HCT116 (cell line): ENCODE results near the gene APPBP2. TPM values are rescaled to one million over a fixed set of nuclear protein-coding genes. Genes with fewer than 3 reads are reported as not detected.

Experiments used
- ATAC-seq: fragments of 200-7000 bp; cut with Tn5 transposase; 2 replicates; pipeline ENCODE4 v1.9.1; 2020; ENCODE audit warnings: mild to moderate bottlenecking, moderate library complexity
- BruUV-seq: library from RNA; stranded (reverse); fragments of 400-500 nt; replicated peaks from 2 replicates; lab custom pipeline; 2021; lab: Mats Ljungman, UMichigan
- CTCF ChIA-PET: fragments of 300-600 bp; sonication (Branson Sonifier 250); formaldehyde crosslinking; loops from one replicate; lab custom pipeline; 2021; ENCODE audit warnings: antibody characterized with exemption; lab: Charles Lee
- POLR2A ChIA-PET: fragments of 300-600, 350-600 bp; sonication (Branson Sonifier 250); formaldehyde crosslinking; loops from one replicate; lab custom pipeline; 2021; ENCODE audit warnings: antibody characterized with exemption; lab: Charles Lee
- RAD21 ChIA-PET, 2 experiments: fragments of 300-600 bp; sonication (Branson Sonifier 250); formaldehyde crosslinking; loops; one replicate each; lab custom pipeline; 2023; ENCODE audit warnings: low total read pairs in 2 of 2; ENCODE audit not compliant: uncharacterized antibody in 2 of 2, unreplicated experiment in 2 of 2, low non-redundant PET in 1 of 2; lab: Charles Lee
- DNase-seq: peaks from one replicate; pipeline ENCODE4 v3.0.0-alpha.2; 2010; ENCODE audit warnings: low read depth, low spot score
- H2AFZ ChIP-seq: fragments of 200-600 bp; shearing (Covaris generic), sonication (generic); 2 replicates; pipeline ENCODE4 v1.6.1; 2017; ENCODE audit warnings: low read depth, mixed run types, mixed read lengths, antibody characterized with exemption, low read length; ENCODE audit not compliant: poor library complexity, severe bottlenecking
- H3K27ac ChIP-seq: 2 replicates; pipeline ENCODE4 v1.5.1; 2012; ENCODE audit warnings: low read depth, low read length
- H3K27me3 ChIP-seq: fragments of 200-600 bp; sonication (generic); 2 replicates; pipeline ENCODE4 v1.6.1; 2016; ENCODE audit warnings: mixed run types, low read length, mixed read lengths; ENCODE audit not compliant: insufficient read depth
- H3K36me3 ChIP-seq, 2 experiments: fragments of 200-500 bp in 1 of 2; fragments of 200-600 bp in 1 of 2; sonication (Bioruptor generic) in 1 of 2; sonication (generic) in 1 of 2; 2 replicates each; pipeline versions ENCODE4 v1.5.1 to v1.6.1; 2014 to 2016; ENCODE audit warnings: low read length in 2 of 2, inconsistent platforms in 1 of 2, mixed read lengths in 1 of 2, mixed run types in 1 of 2; ENCODE audit not compliant: insufficient read depth in 2 of 2, control insufficient read depth in 1 of 2
- H3K4me1 ChIP-seq, 2 experiments: fragments of 200-600 bp in 1 of 2; sonication (generic) in 1 of 2; 2 replicates each; pipeline versions ENCODE4 v1.5.1 to v1.6.1; 2012 to 2017; ENCODE audit warnings: low read length in 2 of 2, inconsistent platforms in 1 of 2, mild to moderate bottlenecking in 1 of 2, mixed read lengths in 1 of 2, mixed run types in 1 of 2, moderate library complexity in 1 of 2; ENCODE audit not compliant: insufficient read depth in 2 of 2, control insufficient read depth in 1 of 2
- H3K4me2 ChIP-seq: fragments of 200-600 bp; sonication (generic); 2 replicates; pipeline ENCODE4 v1.6.1; 2017; ENCODE audit warnings: mixed run types, low read length, mixed read lengths
- H3K4me3 ChIP-seq, 2 experiments: fragments of 200-600 bp in 1 of 2; sonication (generic) in 1 of 2; replicated peaks in 1 of 2; 2 replicates each; pipeline ENCODE4 v1.5.1; 2011 to 2016; ENCODE audit warnings: low read length in 2 of 2, control low read depth in 1 of 2, low read depth in 1 of 2, mild to moderate bottlenecking in 1 of 2, mixed read lengths in 1 of 2, mixed run types in 1 of 2
- H3K79me2 ChIP-seq: fragments of 200-600 bp; sonication (generic); 2 replicates; pipeline ENCODE4 v1.6.1; 2017; ENCODE audit warnings: mild to moderate bottlenecking, mixed run types, low read length, moderate library complexity, mixed read lengths; ENCODE audit not compliant: insufficient read depth
- H3K9ac ChIP-seq: fragments of 200-600 bp; sonication (generic); 2 replicates; pipeline ENCODE4 v1.6.1; 2016; ENCODE audit warnings: low read length, mixed read lengths
- H3K9me2 ChIP-seq: fragments of 200-600 bp; sonication (generic), shearing (Covaris generic); 2 replicates; pipeline ENCODE4 v1.6.1; 2017; ENCODE audit warnings: mixed run types, mild to moderate bottlenecking, moderate library complexity; ENCODE audit not compliant: insufficient read depth
- H3K9me3 ChIP-seq, 2 experiments: fragments of 200-500 bp in 1 of 2; fragments of 200-600 bp in 1 of 2; sonication (Bioruptor generic) in 1 of 2; sonication (generic) in 1 of 2; 2 replicates each; pipeline ENCODE4 v1.6.1; 2014 to 2017; ENCODE audit warnings: low read length in 2 of 2, mixed read lengths in 2 of 2, inconsistent platforms in 1 of 2, low read depth in 1 of 2, mild to moderate bottlenecking in 1 of 2, mixed run types in 1 of 2, moderate library complexity in 1 of 2; ENCODE audit not compliant: control insufficient read depth in 1 of 2, insufficient read depth in 1 of 2
- H4K20me1 ChIP-seq: fragments of 200-600 bp; sonication (generic), shearing (Covaris generic); 2 replicates; pipeline ENCODE4 v1.6.1; 2017; ENCODE audit warnings: mixed run types, mild to moderate bottlenecking, moderate library complexity; ENCODE audit not compliant: insufficient read depth
- CBX3 ChIP-seq: IDR thresholded peaks from 2 replicates; pipeline ENCODE4 v1.6.1; 2012; ENCODE audit warnings: low read depth
- EGR1 ChIP-seq: IDR thresholded peaks from 2 replicates; pipeline ENCODE4 v1.6.1; 2012; ENCODE audit warnings: low read depth
- EZH2 ChIP-seq: fragments of 200-600 bp; sonication (generic); IDR thresholded peaks from 2 replicates; pipeline ENCODE4 v1.6.1; 2017; ENCODE audit warnings: antibody characterized with exemption, mixed run types
- EZH2phosphoT487 ChIP-seq: fragments of 200-600 bp; IDR thresholded peaks from 2 replicates; pipeline ENCODE4 v1.6.1; 2018; ENCODE audit warnings: antibody characterized with exemption, borderline replicate concordance
- intact Hi-C: fragments of 100-400 bp; cut with micrococcal nuclease; formaldehyde crosslinking; loops from 2 replicates; pipeline ENCODE4 v1.10.0; 2022
- total RNA-seq: library from RNA; stranded (reverse); gene quantifications from one replicate; pipeline ENCODE4 v1.2.1, GENCODE V29; 2021; ENCODE audit not compliant: unreplicated experiment

Gene APPBP2
- total RNA-seq, 1 experiment from 2014 or later: 35.8 TPM

GRCh38 chr17:60508384-60508980 lies 17.6 kb downstream of the APPBP2 start:
- no peak overlapping the region for H2AFZ ChIP-seq
- intact Hi-C loops: no loop called here
- ChIA-PET POLR2A (no interaction called here), RAD21 (no interaction called here), CTCF (no interaction called here)
- no TSS peak for BruUV-seq
- H4K20me1 ChIP-seq: no peaks in the 10 kb centered on the region
- H3K9me3 ChIP-seq: no peaks in the 10 kb centered on the region
- H3K9me2 ChIP-seq: no peaks in the 10 kb centered on the region
- ATAC-seq: no peak
- peaks cover 83% of the 10 kb centered on the region for H3K79me2 ChIP-seq
- H3K4me3 ChIP-seq: no peak overlapping the region
- H3K4me2 ChIP-seq: no peak overlapping the region
- H3K36me3 ChIP-seq: peaks cover 0 to 8% of the 10 kb centered on the region in 2 experiments; a peak in 3 of 4 replicates
- TF ChIP-seq CBX3 (no peak), EGR1 (no peak), EZH2phosphoT487 (no peak), EZH2 (no peak)
- H3K4me1 ChIP-seq: peaks cover 0 to 6% of the 10 kb centered on the region in 2 experiments; a peak in 1 of 4 replicates
- H3K9ac ChIP-seq: no peak overlapping the region
- no peaks in the 10 kb centered on the region for H3K27me3 ChIP-seq
- H3K27ac ChIP-seq: no peak overlapping the region
- DNase-seq: no peak

GRCh38 chr17:60506312-60506711 lies 19.7 kb downstream of the APPBP2 start:
- no peak overlapping the region for H3K4me3 ChIP-seq
- H3K4me1 ChIP-seq: peaks cover 0 to 6% of the 10 kb centered on the region in 2 experiments; a peak in 1 of 4 replicates
- no peak overlapping the region for H3K4me2 ChIP-seq
- H3K27ac ChIP-seq: no peak overlapping the region
- no peak overlapping the region for H2AFZ ChIP-seq
- H3K36me3 ChIP-seq: 0 out of 4 replicates have a peak, but pooled peaks cover 0 to 4% of the 10 kb centered on the region in 2 experiments
- peaks cover 89% of the 10 kb centered on the region for H3K79me2 ChIP-seq
- ChIA-PET CTCF (interaction anchor here (1.0 kb wide), 1 partner anchor 63 kb away, joined by 4 read pairs; no protein-coding TSS in a partner anchor), RAD21 (no interaction called here), POLR2A (interaction anchor here (1.6 kb wide), 1 partner anchor 20 kb away, joined by 5 read pairs; the partner anchor contains the start of gene APPBP2)
- no peaks in the 10 kb centered on the region for H3K9me2 ChIP-seq
- H3K9ac ChIP-seq: no peak overlapping the region
- DNase-seq (no peak), ATAC-seq (no peak)
- intact Hi-C loops: no loop called here
- TF ChIP-seq CBX3: no peak
- no peaks in the 10 kb centered on the region for H4K20me1 ChIP-seq
- no TSS peak for BruUV-seq
- H3K27me3 ChIP-seq: no peaks in the 10 kb centered on the region
- no peaks in the 10 kb centered on the region for H3K9me3 ChIP-seq
